ENCODE measurements around the gene LMAN2L. TPM values are rescaled to one million over a fixed set of nuclear protein-coding genes. Genes with fewer than 3 reads are reported as not detected.

LMAN2L gene
- total RNA-seq, 4 donors from 2014 or later = 18.1 to 22.9 (median 21.5) TPM

GRCh38 chr2:96753661-96754282 lies 13.9 kb upstream of the LMAN2L start:
- 64 to 78% methylated on average over 4 to 5 of the region's 7 CpGs for WGBS, 2 donors (ENCODE audit: low coverage in 1 of 2)
- no peak overlapping the region for H3K27ac ChIP-seq
- H3K36me3 ChIP-seq = no peaks in the 10 kb centered on the region
- H3K27me3 ChIP-seq = no peaks in the 10 kb centered on the region
- no peaks in the 10 kb centered on the region for H3K4me1 ChIP-seq
- no peaks in the 10 kb centered on the region for H3K9me3 ChIP-seq
- no peak for TF ChIP-seq POLR2A (IDR thresholded peaks at IDR 0.05)
- no peak for TF ChIP-seq POLR2AphosphoS5 (IDR thresholded peaks at IDR 0.05)
- no peak for TF ChIP-seq EP300 (IDR thresholded peaks at IDR 0.05)
- no peak for TF ChIP-seq CTCF (IDR thresholded peaks at IDR 0.05)
- no peak overlapping the region for H3K4me3 ChIP-seq
- ATAC-seq = no peak

GRCh38 chr2:96751800-96752199 lies 11.9 kb upstream of the LMAN2L start:
- no peak overlapping the region for H3K4me3 ChIP-seq
- 90 to 100% methylated on average over 1 to 2 of the region's 9 CpGs for WGBS, 2 donors (ENCODE audit: low coverage in 1 of 2)
- H3K27ac ChIP-seq = no peak overlapping the region
- no peak for TF ChIP-seq POLR2A (IDR thresholded peaks at IDR 0.05)
- no peak for TF ChIP-seq POLR2AphosphoS5 (IDR thresholded peaks at IDR 0.05)
- no peak for TF ChIP-seq CTCF (IDR thresholded peaks at IDR 0.05)
- no peak for TF ChIP-seq EP300 (IDR thresholded peaks at IDR 0.05)
- ATAC-seq = no peak
- no peaks in the 10 kb centered on the region for H3K36me3 ChIP-seq
- H3K4me1 ChIP-seq = no peaks in the 10 kb centered on the region
- H3K9me3 ChIP-seq = no peaks in the 10 kb centered on the region
- no peaks in the 10 kb centered on the region for H3K27me3 ChIP-seq

- Histone ChIP-seq H3K9me3 (no peaks in the 10 kb centered on the region), H3K27me3 (no peaks in the 10 kb centered on the region), H3K4me1 (no peaks in the 10 kb centered on the region), H3K27ac (peak overlapping the region in 1 of 4 donors; percentile 15), H3K4me3 (no peak overlapping the region), H3K36me3 (no peaks in the 10 kb centered on the region)
- TF ChIP-seq CTCF (IDR thresholded peaks at IDR 0.05) = no peak
- no peak for TF ChIP-seq EP300 (IDR thresholded peaks at IDR 0.05)
- no peak for TF ChIP-seq POLR2A (IDR thresholded peaks at IDR 0.05)
- no peak for TF ChIP-seq POLR2AphosphoS5 (IDR thresholded peaks at IDR 0.05)
- no peak for ATAC-seq
- WGBS, 2 donors (ENCODE audit: low coverage in 1 of 2) = 36 to 40% methylated on average over 6 of the region's 6 CpGs
These were observed 7.3 kb upstream of the LMAN2L start for GRCh38 chr2:96747061-96747617.

- Histone ChIP-seq H3K4me3 (peak overlapping the region; percentile 80 to 100), H3K27ac (peak overlapping the region; percentile 77 to 92 (median 81)), H3K9me3 (no peaks in the 10 kb centered on the region), H3K4me1 (peaks cover 5 to 59% (median 22%) of the 10 kb centered on the region in 3 donors), H3K36me3 (peaks cover 0 to 15% of the 10 kb centered on the region in 2 donors), H3K27me3 (no peaks in the 10 kb centered on the region)
- ATAC-seq = no peak
- 18 to 38% methylated on average over 3 to 4 of the region's 4 CpGs for WGBS, 2 donors (ENCODE audit: low coverage in 1 of 2)
- TF ChIP-seq POLR2AphosphoS5 (IDR thresholded peaks at IDR 0.05) (no peak), POLR2A (IDR thresholded peaks at IDR 0.05) (no peak)
These were observed 710 bp downstream of the LMAN2L start for GRCh38 chr2:96739076-96739632.

GRCh38 chr2:96737831-96738230 lies 2.0 kb downstream of the LMAN2L start:
- Histone ChIP-seq H3K4me1 (peaks cover 5 to 65% (median 22%) of the 10 kb centered on the region in 3 donors), H3K27me3 (no peaks in the 10 kb centered on the region), H3K9me3 (no peaks in the 10 kb centered on the region), H3K27ac (no peak overlapping the region), H3K4me3 (no peak overlapping the region), H3K36me3 (peaks cover 5 to 28% of the 10 kb centered on the region in 2 donors)
- 52 to 63% methylated on average over 2 of the region's 2 CpGs for WGBS, 2 donors (ENCODE audit: low coverage in 1 of 2)
- TF ChIP-seq POLR2A (IDR thresholded peaks at IDR 0.05) = no peak
- TF ChIP-seq CTCF (IDR thresholded peaks at IDR 0.05) = no peak
- TF ChIP-seq POLR2AphosphoS5 (IDR thresholded peaks at IDR 0.05) = no peak
- no peak for TF ChIP-seq EP300 (IDR thresholded peaks at IDR 0.05)
- ATAC-seq = no peak
